ENCODE measurements around the gene RAP2A.

RAP2A gene

GRCh38 chr13:97433727-97434396 is at the start of gene RAP2A:
Gene RAP2A (plus strand): TSS chr13:97434169. CDS start chr13:97434471, 302 bp downstream.
- DNase-seq, result peak; percentile 95

- DNase-seq, result no peak
Measured at GRCh38 chr13:97384371-97384770, 49.6 kb upstream of the RAP2A start.

GRCh38 chr13:97385146-97385545 is 48.8 kb upstream of the RAP2A start:
- DNase-seq, result no peak

- no peak for DNase-seq
Measured at GRCh38 chr13:97385854-97386253, 48.1 kb upstream of the RAP2A start.

- no peak for DNase-seq
Measured at GRCh38 chr13:97386801-97387484, 47.0 kb upstream of the RAP2A start.

GRCh38 chr13:97387485-97387839 is 46.5 kb upstream of the RAP2A start:
- DNase-seq, result no peak

GRCh38 chr13:97387890-97388289 is 46.1 kb upstream of the RAP2A start:
- DNase-seq, result no peak

- no peak for DNase-seq
Measured at GRCh38 chr13:97388373-97388772, 45.6 kb upstream of the RAP2A start.

GRCh38 chr13:97390941-97391600 is 42.9 kb upstream of the RAP2A start:
- no peak for DNase-seq

GRCh38 chr13:97392020-97392419 is 41.9 kb upstream of the RAP2A start:
- DNase-seq, result no peak

GRCh38 chr13:97394542-97394941 is 39.4 kb upstream of the RAP2A start:
- no peak for DNase-seq

- no peak for DNase-seq
Measured at GRCh38 chr13:97395447-97396136, 38.4 kb upstream of the RAP2A start.

- no peak for DNase-seq
Measured at GRCh38 chr13:97397267-97397666, 36.7 kb upstream of the RAP2A start.

GRCh38 chr13:97401421-97401820 is 32.5 kb upstream of the RAP2A start:
- no peak for DNase-seq

- no peak for DNase-seq
Measured at GRCh38 chr13:97403893-97404750, 29.8 kb upstream of the RAP2A start.

GRCh38 chr13:97407540-97407939 is 26.4 kb upstream of the RAP2A start:
- DNase-seq, result no peak

- no peak for DNase-seq
Measured at GRCh38 chr13:97408938-97409337, 25.0 kb upstream of the RAP2A start.

- DNase-seq, result no peak
Measured at GRCh38 chr13:97411984-97412383, 22.0 kb upstream of the RAP2A start.

GRCh38 chr13:97413694-97414093 is 20.3 kb upstream of the RAP2A start:
- no peak for DNase-seq

- no peak for DNase-seq
Measured at GRCh38 chr13:97414392-97414791, 19.6 kb upstream of the RAP2A start.

- no peak for DNase-seq
Measured at GRCh38 chr13:97417698-97418097, 16.3 kb upstream of the RAP2A start.

Data from femur (tissue), 1 donor.